Stimulated activated CD4-positive, alpha-beta T cell treated with anti-CD3 and anti-CD28 coated beads, Interleukin-15, amount 100 ng/mL, for 24 hours (primary cell): ENCODE measurements around the gene UBE2J1.

Source experiments
- DNase-seq: peaks from one replicate; pipeline ENCODE4 v3.0.0-alpha.2; 2020

UBE2J1 gene

GRCh38 chr6:89361171-89361570 lies 8.6 kb upstream of the UBE2J1 start:
- no peak for DNase-seq

GRCh38 chr6:89360415-89360999 lies 8.0 kb upstream of the UBE2J1 start:
- no peak for DNase-seq

GRCh38 chr6:89359561-89359960 lies 7.0 kb upstream of the UBE2J1 start:
- DNase-seq: no peak

- DNase-seq: no peak
These were observed 4.9 kb upstream of the UBE2J1 start for GRCh38 chr6:89357390-89357789.

- no peak for DNase-seq
These were observed 4.2 kb upstream of the UBE2J1 start for GRCh38 chr6:89356642-89357170.

GRCh38 chr6:89355511-89356194 lies 3.1 kb upstream of the UBE2J1 start:
- no peak for DNase-seq

- no peak for DNase-seq
These were observed 1.3 kb upstream of the UBE2J1 start for GRCh38 chr6:89353702-89354392.

- no peak for DNase-seq
These were observed 615 bp upstream of the UBE2J1 start for GRCh38 chr6:89353118-89353556.

- DNase-seq: no peak
These were observed 748 bp downstream of the UBE2J1 start for GRCh38 chr6:89351671-89352277.

- DNase-seq: no peak
These were observed 2.1 kb downstream of the UBE2J1 start for GRCh38 chr6:89350281-89350966.

GRCh38 chr6:89348372-89348771 lies 4.2 kb downstream of the UBE2J1 start:
- no peak for DNase-seq

GRCh38 chr6:89347825-89348224 lies 4.7 kb downstream of the UBE2J1 start:
- DNase-seq: no peak

GRCh38 chr6:89346433-89346832 lies 6.1 kb downstream of the UBE2J1 start:
- DNase-seq: no peak

GRCh38 chr6:89339565-89339964 lies 13.0 kb downstream of the UBE2J1 start:
- DNase-seq: no peak

GRCh38 chr6:89335164-89335563 lies 17.4 kb downstream of the UBE2J1 start:
- no peak for DNase-seq

- no peak for DNase-seq
These were observed 21.6 kb downstream of the UBE2J1 start for GRCh38 chr6:89330910-89331309.

- DNase-seq: no peak
These were observed 23.5 kb downstream of the UBE2J1 start for GRCh38 chr6:89328976-89329375.

- DNase-seq: no peak
These were observed 28.2 kb downstream of the UBE2J1 start for GRCh38 chr6:89324304-89324703.

GRCh38 chr6:89323511-89323971 lies 29.0 kb downstream of the UBE2J1 start:
- no peak for DNase-seq

GRCh38 chr6:89321131-89321970 lies 31.2 kb downstream of the UBE2J1 start:
- DNase-seq: no peak

- DNase-seq: no peak
These were observed 32.4 kb downstream of the UBE2J1 start for GRCh38 chr6:89320012-89320559.

GRCh38 chr6:89317067-89317466 lies 35.5 kb downstream of the UBE2J1 start:
- DNase-seq: no peak
